GM19467 (cell line): ENCODE data around the gene RGS7.
A peak's percentile ranks its signal among the peaks of the same experiment; 100 is the strongest.
"Not testable (repeated sequence)": the region's sequence is repeated elsewhere in the genome, so short reads cannot be mapped to it uniquely, and the experiment has no call there.

Experiments
- ATAC-seq: cut with Tn5 transposase; IDR thresholded peaks from one replicate; pipeline ENCODE4 v1.9.1; 2021; ENCODE audit warnings: mild to moderate bottlenecking, moderate library complexity; ENCODE audit not compliant: unreplicated experiment

The RGS7 gene

GRCh38 chr1:240936911-240937668 is 419.9 kb downstream of the RGS7 start:
- ATAC-seq: no peak

DNA sequence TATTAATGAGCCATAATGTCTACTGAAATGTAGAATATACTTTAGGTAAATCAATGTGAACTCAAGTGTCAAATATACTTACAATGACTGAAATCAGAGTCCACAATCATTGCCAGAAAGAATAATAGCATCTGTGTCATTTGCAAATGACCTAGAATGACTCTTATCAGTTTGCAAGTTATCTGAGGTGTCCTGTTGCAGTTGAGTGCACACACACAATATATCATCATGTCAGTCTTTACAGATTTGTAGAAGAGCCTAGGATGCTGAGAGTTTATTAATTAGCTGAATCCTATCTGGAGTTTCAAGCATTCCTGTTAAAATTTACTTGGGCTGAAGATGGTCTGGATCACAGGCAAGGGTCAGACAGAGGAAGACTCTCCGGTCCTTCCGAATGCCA is 421.1 kb downstream of the RGS7 start:
- no peak for ATAC-seq

GRCh38 chr1:240931031-240931430 is 426.0 kb downstream of the RGS7 start:
- no peak for ATAC-seq

DNA sequence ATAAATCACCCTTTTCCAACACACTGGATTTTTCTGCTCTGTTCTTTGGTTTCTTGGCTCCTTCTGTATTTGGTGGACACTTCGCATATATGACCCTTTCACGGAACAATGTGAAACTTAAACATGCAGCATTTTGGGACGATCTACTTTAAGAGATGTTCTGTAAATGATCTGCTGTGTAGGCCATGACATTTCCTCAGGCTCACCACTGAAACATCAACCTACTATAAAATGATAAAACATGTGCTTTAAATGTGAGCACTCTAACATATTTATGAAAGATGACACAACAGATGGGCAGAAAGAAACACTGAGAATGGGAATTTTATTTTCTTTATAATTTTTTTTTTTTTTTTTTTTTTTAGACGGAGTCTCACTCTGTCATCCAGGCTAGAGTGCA is 428.7 kb downstream of the RGS7 start:
- ATAC-seq: no peak

- no peak for ATAC-seq
Measured at GRCh38 chr1:240927821-240928220, 429.2 kb downstream of the RGS7 start.

- no peak for ATAC-seq
Measured at GRCh38 chr1:240925273-240925672, 431.7 kb downstream of the RGS7 start.

- ATAC-seq: no peak
Measured at GRCh38 chr1:240917976-240918375, 439.0 kb downstream of the RGS7 start.

GRCh38 chr1:240914506-240914905 is 442.5 kb downstream of the RGS7 start:
- no peak for ATAC-seq

- ATAC-seq: no peak
Measured at GRCh38 chr1:240912821-240913220, 444.2 kb downstream of the RGS7 start.

GRCh38 chr1:240909701-240910457 is 447.1 kb downstream of the RGS7 start:
- ATAC-seq: peak; percentile 72

GRCh38 chr1:240906477-240906876 is 450.5 kb downstream of the RGS7 start:
- no peak for ATAC-seq

- ATAC-seq: no peak
Measured at GRCh38 chr1:240905225-240905765, 451.7 kb downstream of the RGS7 start.

DNA sequence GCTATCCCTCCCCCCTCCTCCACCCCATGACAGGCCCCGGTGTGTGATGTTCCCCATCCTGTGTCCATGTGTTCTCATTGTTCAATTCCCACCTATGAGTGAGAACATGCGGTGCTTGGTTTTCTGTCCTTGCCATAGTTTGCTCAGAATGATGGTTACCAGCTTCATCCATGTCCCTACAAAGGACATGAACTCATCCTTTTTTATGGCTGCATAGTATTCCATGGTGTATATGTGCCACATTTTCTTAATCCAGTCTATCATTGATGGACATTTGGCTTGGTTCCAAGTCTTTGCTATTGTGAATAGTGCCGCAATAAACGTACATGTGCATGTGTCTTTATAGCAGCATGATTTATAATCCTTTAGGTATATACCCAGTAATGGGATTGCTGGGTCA is 461.6 kb downstream of the RGS7 start:
- not testable (repeated sequence) for ATAC-seq

DNA sequence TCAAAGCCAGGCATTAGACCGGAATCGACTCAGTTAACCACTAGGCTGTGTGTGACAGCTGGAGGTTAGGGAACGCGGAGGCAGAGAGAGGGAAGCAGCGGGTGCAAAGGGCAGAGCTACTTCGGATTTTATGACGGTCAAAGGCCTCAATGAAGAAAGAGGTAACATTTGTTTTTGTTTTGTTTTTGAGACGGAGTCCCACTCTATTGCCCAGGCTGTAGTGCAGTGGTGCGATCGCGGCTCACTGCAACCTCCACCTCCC is 468.3 kb downstream of the RGS7 start:
- no peak for ATAC-seq

GRCh38 chr1:240888039-240888786 is 468.8 kb downstream of the RGS7 start:
- ATAC-seq: peak; percentile 72

GRCh38 chr1:240883490-240883889 is 473.5 kb downstream of the RGS7 start:
- ATAC-seq: no peak

- not testable (repeated sequence) for ATAC-seq
Measured at GRCh38 chr1:240882656-240883308, 474.2 kb downstream of the RGS7 start.

DNA sequence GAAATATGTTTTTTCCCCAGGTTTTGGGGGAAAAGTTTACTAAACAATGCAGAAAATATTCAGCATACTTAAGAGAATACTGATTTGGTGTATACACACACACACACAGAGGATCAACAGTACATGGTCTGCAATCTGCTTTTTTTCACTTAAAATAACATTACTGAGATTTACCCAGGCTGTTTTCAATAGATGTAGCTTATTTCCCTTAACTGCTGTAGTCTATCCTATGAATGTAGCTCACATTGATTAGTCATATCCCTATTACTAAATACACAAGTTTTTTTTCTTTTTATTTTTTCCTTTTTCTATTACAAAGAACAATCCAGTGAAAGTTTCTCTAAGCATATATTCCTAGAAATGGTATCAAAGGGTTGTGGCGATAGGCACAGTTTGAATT is 478.4 kb downstream of the RGS7 start:
- ATAC-seq: no peak

DNA sequence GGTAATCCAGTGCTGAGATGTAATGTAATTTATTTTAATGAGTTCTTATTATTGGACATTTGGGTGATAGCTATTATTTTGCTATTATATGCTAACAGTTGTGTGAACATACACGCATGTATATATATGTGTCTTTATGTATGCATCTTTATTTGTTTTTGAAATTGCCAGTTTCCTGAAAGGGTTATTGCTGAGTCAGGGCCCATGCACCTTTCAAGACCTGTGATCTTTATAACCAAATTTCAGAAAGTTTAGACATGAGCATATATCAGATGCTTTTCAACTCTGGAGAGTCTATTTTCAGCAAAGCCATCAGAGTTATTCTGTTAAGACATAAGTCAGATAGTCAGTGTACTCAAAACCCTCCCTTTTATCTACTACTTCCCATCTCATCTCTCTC is 479.4 kb downstream of the RGS7 start:
- ATAC-seq: no peak

DNA sequence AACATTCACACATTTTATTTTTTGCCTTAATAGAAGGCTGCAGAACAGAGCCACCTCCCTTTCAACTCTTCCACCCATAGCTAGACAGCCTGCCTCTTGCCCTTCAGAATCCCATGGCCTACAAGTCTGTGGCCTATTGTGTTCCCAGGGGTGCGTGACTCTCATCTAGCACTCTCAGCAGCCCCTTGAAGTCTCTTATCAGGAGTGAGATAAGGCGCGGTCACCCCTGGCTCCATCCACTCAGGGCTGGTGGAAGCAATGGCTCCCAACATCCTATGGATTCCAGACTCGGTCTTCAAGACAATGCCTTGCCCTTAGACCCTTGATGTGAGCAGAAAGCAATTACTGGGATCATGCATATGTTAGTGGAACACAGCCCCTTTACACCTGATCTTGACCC is 480.9 kb downstream of the RGS7 start:
- ATAC-seq: no peak

DNA sequence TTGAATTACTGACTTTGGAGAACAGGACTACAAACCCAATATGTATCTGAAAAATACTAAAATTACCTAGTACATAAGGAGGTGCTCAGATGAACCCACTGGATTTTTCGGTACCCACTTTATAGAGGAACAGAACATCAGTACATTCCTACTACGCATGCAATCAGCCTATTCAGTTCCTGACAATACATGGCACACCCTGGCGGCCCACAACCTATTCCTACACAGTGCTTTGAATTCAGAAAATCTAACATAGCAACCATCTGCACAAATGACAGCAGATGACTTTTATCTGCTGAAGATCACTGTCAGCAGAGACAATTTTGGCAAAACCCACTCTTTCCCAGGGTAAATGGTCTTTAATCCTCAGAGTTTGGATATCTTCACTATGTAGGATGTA is 487.9 kb downstream of the RGS7 start:
- ATAC-seq: no peak
